ENCODE data around the gene FEM1B. TPM values are rescaled to one million over a fixed set of nuclear protein-coding genes. Genes with fewer than 3 reads are reported as not detected.

The FEM1B gene
- total RNA-seq, 1 donor from 2014 or later, result 46.7 TPM

GRCh38 chr15:68235022-68235421, 42.5 kb upstream of the FEM1B start:
- Histone ChIP-seq H3K36me3 (no peaks in the 10 kb centered on the region), H3K27me3 (ENCODE audit: low read depth) (no peaks in the 10 kb centered on the region), H3K9me3 (replicated peaks) (no peaks in the 10 kb centered on the region), H3K27ac (replicated peaks) (no peak overlapping the region), H3K4me1 (peaks cover 5% of the 10 kb centered on the region), H3K4me3 (no peak overlapping the region)
- intact Hi-C loops (cut with micrococcal nuclease), result no loop called here
- TF ChIP-seq, protein P1, sequence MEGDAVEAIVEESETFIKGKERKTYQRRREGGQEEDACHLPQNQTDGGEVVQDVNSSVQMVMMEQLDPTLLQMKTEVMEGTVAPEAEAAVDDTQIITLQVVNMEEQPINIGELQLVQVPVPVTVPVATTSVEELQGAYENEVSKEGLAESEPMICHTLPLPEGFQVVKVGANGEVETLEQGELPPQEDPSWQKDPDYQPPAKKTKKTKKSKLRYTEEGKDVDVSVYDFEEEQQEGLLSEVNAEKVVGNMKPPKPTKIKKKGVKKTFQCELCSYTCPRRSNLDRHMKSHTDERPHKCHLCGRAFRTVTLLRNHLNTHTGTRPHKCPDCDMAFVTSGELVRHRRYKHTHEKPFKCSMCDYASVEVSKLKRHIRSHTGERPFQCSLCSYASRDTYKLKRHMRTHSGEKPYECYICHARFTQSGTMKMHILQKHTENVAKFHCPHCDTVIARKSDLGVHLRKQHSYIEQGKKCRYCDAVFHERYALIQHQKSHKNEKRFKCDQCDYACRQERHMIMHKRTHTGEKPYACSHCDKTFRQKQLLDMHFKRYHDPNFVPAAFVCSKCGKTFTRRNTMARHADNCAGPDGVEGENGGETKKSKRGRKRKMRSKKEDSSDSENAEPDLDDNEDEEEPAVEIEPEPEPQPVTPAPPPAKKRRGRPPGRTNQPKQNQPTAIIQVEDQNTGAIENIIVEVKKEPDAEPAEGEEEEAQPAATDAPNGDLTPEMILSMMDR (IDR thresholded peaks at IDR 0.05; ENCODE audit: borderline replicate concordance), result no peak
- no peak for DNase-seq

DNA sequence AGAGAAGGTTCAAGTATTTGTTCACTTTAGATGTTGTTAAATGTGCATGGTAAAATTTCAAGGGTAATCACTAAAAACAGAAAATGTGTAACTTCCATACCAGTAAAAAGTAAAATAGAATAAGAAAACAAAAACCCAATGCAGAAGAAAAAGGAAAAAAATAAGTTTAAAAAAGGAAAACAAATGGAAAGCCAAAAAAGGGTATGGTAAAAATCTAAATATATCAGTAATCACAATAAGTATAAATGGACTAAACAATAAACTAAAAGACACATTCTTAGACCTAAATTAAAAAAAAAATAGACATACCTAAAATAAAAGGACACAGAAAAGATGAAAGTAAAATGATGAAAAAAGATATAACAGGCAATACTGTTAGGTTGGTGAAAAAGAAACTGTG, 38.5 kb upstream of the FEM1B start:
- DNase-seq, result no peak
- Histone ChIP-seq H3K27ac (replicated peaks) (no peak overlapping the region), H3K9me3 (replicated peaks) (peaks cover 19% of the 10 kb centered on the region), H3K4me1 (no peaks in the 10 kb centered on the region), H3K4me3 (no peak overlapping the region), H3K36me3 (no peaks in the 10 kb centered on the region), H3K27me3 (ENCODE audit: low read depth) (no peaks in the 10 kb centered on the region)
- TF ChIP-seq, protein P1 (IDR thresholded peaks at IDR 0.05; ENCODE audit: borderline replicate concordance), result no peak
- intact Hi-C loops (cut with micrococcal nuclease), result no loop called here

DNA sequence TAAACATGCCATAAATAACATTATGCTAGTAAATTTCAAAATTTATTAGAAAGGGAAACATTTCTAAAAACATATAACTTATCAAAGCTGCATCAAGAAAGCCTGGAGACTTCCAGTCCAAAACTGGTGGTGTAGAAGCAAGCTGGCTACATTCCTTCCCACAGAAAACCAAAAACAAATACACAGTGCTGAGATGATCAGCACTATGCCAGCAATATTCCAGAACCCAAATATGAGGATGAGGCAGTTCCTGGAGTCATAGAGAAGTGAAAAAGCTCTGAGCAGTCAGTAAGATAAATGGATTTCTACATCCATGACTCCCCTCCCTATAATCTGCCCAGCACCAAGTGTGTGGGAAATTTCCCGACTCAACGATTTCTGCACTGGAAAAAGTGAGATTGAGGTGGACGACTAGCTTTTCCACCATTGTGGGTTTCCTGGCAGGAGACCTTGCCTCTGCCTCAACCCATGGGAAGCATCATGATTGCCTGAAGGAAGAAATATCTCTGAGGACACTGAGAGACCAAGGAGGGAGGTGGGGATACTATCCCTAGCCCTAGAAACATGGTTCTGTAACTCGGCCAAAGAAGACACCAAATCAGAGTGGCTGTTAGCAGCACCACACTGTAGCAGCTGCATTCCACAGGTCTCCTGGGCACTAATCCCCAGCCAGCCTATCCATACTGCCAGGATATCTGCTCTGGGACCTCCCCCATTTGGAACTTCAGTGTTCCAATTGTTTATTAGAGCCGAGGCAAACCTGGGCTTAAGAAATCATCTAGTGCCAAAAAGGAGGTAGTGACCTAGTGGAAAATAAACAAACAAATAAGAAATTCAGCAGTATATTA, 36.2 kb upstream of the FEM1B start:
- intact Hi-C loops (cut with micrococcal nuclease), result loop anchor here (10.0 kb wide), 1 partner anchor 53 kb away; no protein-coding TSS in a partner anchor
- no peaks in the 10 kb centered on the region for H3K36me3 ChIP-seq

DNA sequence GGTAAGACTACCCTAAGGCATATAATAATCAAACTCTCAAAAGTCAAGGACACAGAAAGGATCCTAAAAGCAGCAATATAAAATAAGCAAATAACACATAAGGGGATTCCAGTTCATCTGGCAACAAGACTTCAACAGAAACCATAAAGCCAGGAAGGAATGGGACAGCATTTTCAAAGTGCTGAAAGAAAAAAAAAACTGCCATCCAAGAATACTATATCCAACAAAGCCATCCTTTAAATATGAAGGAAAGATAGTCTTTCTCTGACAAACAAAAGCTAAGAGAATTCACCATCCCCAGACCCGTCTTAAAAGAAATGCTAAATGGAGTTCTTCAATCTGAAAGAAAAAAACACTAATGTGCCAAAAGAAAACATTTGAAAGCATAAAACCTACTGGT, 33.3 kb upstream of the FEM1B start:
- no peak overlapping the region for H3K4me3 ChIP-seq
- H3K36me3 ChIP-seq, result no peaks in the 10 kb centered on the region
- TF ChIP-seq, protein P1 (IDR thresholded peaks at IDR 0.05; ENCODE audit: borderline replicate concordance), result no peak
- H3K27ac ChIP-seq (replicated peaks), result no peak overlapping the region
- no peaks in the 10 kb centered on the region for H3K27me3 ChIP-seq (ENCODE audit: low read depth)
- no peak for DNase-seq
- intact Hi-C loops (cut with micrococcal nuclease), result loop anchor here (10.0 kb wide), 1 partner anchor 51 kb away; no protein-coding TSS in a partner anchor
- peaks cover 40% of the 10 kb centered on the region for H3K9me3 ChIP-seq (replicated peaks)
- H3K4me1 ChIP-seq, result no peaks in the 10 kb centered on the region

More for the DNA sequence above, 36.2 kb upstream of the FEM1B start:
- Histone ChIP-seq H3K27me3 (ENCODE audit: low read depth) (no peaks in the 10 kb centered on the region), H3K27ac (replicated peaks) (no peak overlapping the region), H3K4me1 (no peaks in the 10 kb centered on the region), H3K4me3 (no peak overlapping the region), H3K9me3 (replicated peaks) (peaks cover 33% of the 10 kb centered on the region)
- TF ChIP-seq, protein P1 (IDR thresholded peaks at IDR 0.05; ENCODE audit: borderline replicate concordance), result no peak
- DNase-seq, result no peak

DNA sequence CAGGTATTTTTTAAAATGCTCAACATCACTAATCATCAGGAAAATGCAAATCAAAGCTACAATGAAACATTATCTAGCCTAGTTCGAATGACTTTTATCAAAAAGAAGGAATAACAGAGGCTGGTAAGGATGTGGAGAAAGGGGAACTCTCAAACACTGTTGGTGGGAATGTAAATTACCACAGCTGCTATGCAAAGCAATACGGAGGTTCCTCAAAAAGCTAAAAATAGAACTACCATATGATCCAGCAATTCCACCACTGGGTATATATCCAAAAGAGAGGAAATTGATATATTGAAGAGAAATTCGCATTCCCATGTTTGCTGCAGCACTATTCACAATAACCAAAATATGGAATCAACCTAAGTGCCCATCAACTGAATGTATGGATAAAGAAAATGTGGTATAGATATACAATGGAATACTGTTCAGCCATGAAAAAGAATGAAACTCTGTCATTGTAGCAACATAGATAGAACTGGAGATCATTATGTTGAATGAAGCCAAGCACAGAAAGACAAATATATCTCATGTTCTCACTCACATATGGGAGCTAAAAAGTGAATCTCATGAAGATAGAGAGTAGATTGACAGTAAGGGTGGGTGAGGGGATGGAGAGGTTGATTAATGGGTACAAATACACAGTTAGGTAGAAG, 28.4 kb upstream of the FEM1B start:
- Histone ChIP-seq H3K27me3 (ENCODE audit: low read depth) (no peaks in the 10 kb centered on the region), H3K36me3 (no peaks in the 10 kb centered on the region), H3K4me1 (peaks cover 5% of the 10 kb centered on the region), H3K27ac (replicated peaks) (no peak overlapping the region), H3K4me3 (no peak overlapping the region), H3K9me3 (replicated peaks) (peaks cover 20% of the 10 kb centered on the region)
- TF ChIP-seq, protein P1 (IDR thresholded peaks at IDR 0.05; ENCODE audit: borderline replicate concordance), result no peak
- intact Hi-C loops (cut with micrococcal nuclease), result loop anchor here (10.0 kb wide), 1 partner anchor 46 kb away; no protein-coding TSS in a partner anchor
- DNase-seq, result no peak
